HCT116 (cell line): ENCODE data around the gene DDX1. TPM values are rescaled to one million over a fixed set of nuclear protein-coding genes. Genes with fewer than 3 reads are reported as not detected.

Experiments
- ATAC-seq: fragments of 200-7000 bp; cut with Tn5 transposase; 2 replicates; pipeline ENCODE4 v1.9.1; 2020; ENCODE audit warnings: mild to moderate bottlenecking, moderate library complexity
- BruUV-seq: library from RNA; stranded (reverse); fragments of 400-500 nt; replicated peaks from 2 replicates; lab custom pipeline; 2021; lab: Mats Ljungman, UMichigan
- CTCF ChIA-PET: fragments of 300-600 bp; sonication (Branson Sonifier 250); formaldehyde crosslinking; loops from one replicate; lab custom pipeline; 2021; ENCODE audit warnings: antibody characterized with exemption; lab: Charles Lee
- POLR2A ChIA-PET: fragments of 300-600, 350-600 bp; sonication (Branson Sonifier 250); formaldehyde crosslinking; loops from one replicate; lab custom pipeline; 2021; ENCODE audit warnings: antibody characterized with exemption; lab: Charles Lee
- RAD21 ChIA-PET, 2 experiments: fragments of 300-600 bp; sonication (Branson Sonifier 250); formaldehyde crosslinking; loops; one replicate each; lab custom pipeline; 2023; ENCODE audit warnings: low total read pairs in 2 of 2; ENCODE audit not compliant: uncharacterized antibody in 2 of 2, unreplicated experiment in 2 of 2, low non-redundant PET in 1 of 2; lab: Charles Lee
- DNase-seq: peaks from one replicate; pipeline ENCODE4 v3.0.0-alpha.2; 2010; ENCODE audit warnings: low read depth, low spot score
- H2AFZ ChIP-seq: fragments of 200-600 bp; shearing (Covaris generic), sonication (generic); 2 replicates; pipeline ENCODE4 v1.6.1; 2017; ENCODE audit warnings: low read depth, mixed run types, mixed read lengths, antibody characterized with exemption, low read length; ENCODE audit not compliant: poor library complexity, severe bottlenecking
- H3K27ac ChIP-seq: 2 replicates; pipeline ENCODE4 v1.5.1; 2012; ENCODE audit warnings: low read depth, low read length
- H3K27me3 ChIP-seq: fragments of 200-600 bp; sonication (generic); 2 replicates; pipeline ENCODE4 v1.6.1; 2016; ENCODE audit warnings: mixed run types, low read length, mixed read lengths; ENCODE audit not compliant: insufficient read depth
- H3K36me3 ChIP-seq, 2 experiments: fragments of 200-500 bp in 1 of 2; fragments of 200-600 bp in 1 of 2; sonication (Bioruptor generic) in 1 of 2; sonication (generic) in 1 of 2; 2 replicates each; pipeline versions ENCODE4 v1.5.1 to v1.6.1; 2014 to 2016; ENCODE audit warnings: low read length in 2 of 2, inconsistent platforms in 1 of 2, mixed read lengths in 1 of 2, mixed run types in 1 of 2; ENCODE audit not compliant: insufficient read depth in 2 of 2, control insufficient read depth in 1 of 2
- H3K4me1 ChIP-seq, 2 experiments: fragments of 200-600 bp in 1 of 2; sonication (generic) in 1 of 2; 2 replicates each; pipeline versions ENCODE4 v1.5.1 to v1.6.1; 2012 to 2017; ENCODE audit warnings: low read length in 2 of 2, inconsistent platforms in 1 of 2, mild to moderate bottlenecking in 1 of 2, mixed read lengths in 1 of 2, mixed run types in 1 of 2, moderate library complexity in 1 of 2; ENCODE audit not compliant: insufficient read depth in 2 of 2, control insufficient read depth in 1 of 2
- H3K4me2 ChIP-seq: fragments of 200-600 bp; sonication (generic); 2 replicates; pipeline ENCODE4 v1.6.1; 2017; ENCODE audit warnings: mixed run types, low read length, mixed read lengths
- H3K4me3 ChIP-seq, 2 experiments: fragments of 200-600 bp in 1 of 2; sonication (generic) in 1 of 2; replicated peaks in 1 of 2; 2 replicates each; pipeline ENCODE4 v1.5.1; 2011 to 2016; ENCODE audit warnings: low read length in 2 of 2, control low read depth in 1 of 2, low read depth in 1 of 2, mild to moderate bottlenecking in 1 of 2, mixed read lengths in 1 of 2, mixed run types in 1 of 2
- H3K79me2 ChIP-seq: fragments of 200-600 bp; sonication (generic); 2 replicates; pipeline ENCODE4 v1.6.1; 2017; ENCODE audit warnings: mild to moderate bottlenecking, mixed run types, low read length, moderate library complexity, mixed read lengths; ENCODE audit not compliant: insufficient read depth
- H3K9ac ChIP-seq: fragments of 200-600 bp; sonication (generic); 2 replicates; pipeline ENCODE4 v1.6.1; 2016; ENCODE audit warnings: low read length, mixed read lengths
- H3K9me2 ChIP-seq: fragments of 200-600 bp; sonication (generic), shearing (Covaris generic); 2 replicates; pipeline ENCODE4 v1.6.1; 2017; ENCODE audit warnings: mixed run types, mild to moderate bottlenecking, moderate library complexity; ENCODE audit not compliant: insufficient read depth
- H3K9me3 ChIP-seq, 2 experiments: fragments of 200-500 bp in 1 of 2; fragments of 200-600 bp in 1 of 2; sonication (Bioruptor generic) in 1 of 2; sonication (generic) in 1 of 2; 2 replicates each; pipeline ENCODE4 v1.6.1; 2014 to 2017; ENCODE audit warnings: low read length in 2 of 2, mixed read lengths in 2 of 2, inconsistent platforms in 1 of 2, low read depth in 1 of 2, mild to moderate bottlenecking in 1 of 2, mixed run types in 1 of 2, moderate library complexity in 1 of 2; ENCODE audit not compliant: control insufficient read depth in 1 of 2, insufficient read depth in 1 of 2
- H4K20me1 ChIP-seq: fragments of 200-600 bp; sonication (generic), shearing (Covaris generic); 2 replicates; pipeline ENCODE4 v1.6.1; 2017; ENCODE audit warnings: mixed run types, mild to moderate bottlenecking, moderate library complexity; ENCODE audit not compliant: insufficient read depth
- JUND ChIP-seq: IDR thresholded peaks from 2 replicates; pipeline ENCODE4 v1.6.1; 2012
- SIN3A ChIP-seq: IDR thresholded peaks from 2 replicates; pipeline ENCODE4 v1.6.1; 2012; ENCODE audit warnings: low read depth
- TCF7L2 ChIP-seq: IDR thresholded peaks from 2 replicates; pipeline ENCODE4 v1.7.0; 2011; ENCODE audit warnings: borderline replicate concordance, inconsistent platforms; ENCODE audit not compliant: insufficient read depth, insufficient read length; ENCODE audit errors: extremely low read depth
- intact Hi-C: fragments of 100-400 bp; cut with micrococcal nuclease; formaldehyde crosslinking; loops from 2 replicates; pipeline ENCODE4 v1.10.0; 2022
- total RNA-seq: library from RNA; stranded (reverse); gene quantifications from one replicate; pipeline ENCODE4 v1.2.1, GENCODE V29; 2021; ENCODE audit not compliant: unreplicated experiment
- TF ChIP-seq, protein P1 (sequence below), 3 experiments: fragments of 200-600 bp in 1 of 3; sonication (generic) in 1 of 3; IDR thresholded peaks in 2 of 3; conservative IDR thresholded peaks in 1 of 3; 2 replicates each; pipeline ENCODE4 v1.5.1; 2012 to 2017; ENCODE audit warnings: low read depth in 2 of 3, low read length in 2 of 3, antibody characterized with exemption in 1 of 3, borderline replicate concordance in 1 of 3, control low read depth in 1 of 3, mild to moderate bottlenecking in 1 of 3, mixed read lengths in 1 of 3, mixed run types in 1 of 3, moderate library complexity in 1 of 3; ENCODE audit not compliant: insufficient read depth in 1 of 3

Gene DDX1
- total RNA-seq, 1 experiment from 2014 or later, result 117 TPM

DNA sequence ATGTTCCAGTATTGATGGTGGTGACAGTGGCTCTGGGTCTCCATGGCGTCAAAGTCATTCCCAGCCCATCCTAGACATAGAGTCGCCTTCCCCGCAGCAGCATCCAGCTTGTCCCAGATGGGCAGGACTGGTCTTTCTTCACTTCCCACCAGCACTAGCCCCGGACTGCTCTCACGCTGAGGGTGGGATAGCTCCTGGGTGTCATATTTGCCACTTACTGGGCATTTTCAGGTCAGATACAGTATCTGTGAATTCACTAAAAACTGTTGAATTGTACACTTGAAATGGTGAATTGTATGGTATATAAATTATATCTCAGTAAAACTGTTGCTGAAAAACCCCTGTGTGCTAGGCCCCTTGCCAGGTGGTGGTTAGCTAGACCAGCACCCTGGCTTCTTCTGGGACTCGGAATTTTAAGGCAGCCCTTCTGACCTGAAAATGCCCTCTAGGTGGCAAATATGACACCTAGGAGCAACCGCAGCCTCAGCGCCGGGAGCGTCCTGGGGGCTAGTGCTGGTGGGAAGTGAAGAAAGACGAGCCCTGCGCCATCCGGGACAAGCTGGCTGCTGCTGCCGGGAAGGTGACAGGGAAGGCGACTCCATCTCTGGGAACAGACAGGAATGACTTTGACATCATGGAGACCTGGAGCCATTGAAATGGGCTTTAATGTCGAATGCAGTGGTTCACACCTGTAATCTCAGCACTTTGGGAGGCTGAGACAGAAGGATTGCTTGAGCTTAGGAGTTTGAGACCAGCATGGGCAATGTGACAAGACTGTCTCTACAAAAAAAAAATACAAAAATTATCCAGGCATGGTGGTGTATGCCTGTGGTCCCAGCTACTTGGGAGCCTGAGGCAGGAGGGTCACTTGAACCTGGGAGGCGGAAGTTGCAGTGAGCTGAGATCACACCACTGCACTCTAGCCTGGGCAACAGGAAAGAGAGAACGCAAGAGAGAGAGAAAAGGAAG lies 56.2 kb downstream of the DDX1 start:
- ATAC-seq, result no peak
- Histone ChIP-seq H3K27me3 (peaks cover 8% of the 10 kb centered on the region; the same call in 1 of the 2 replicates), H3K4me2 (no peak overlapping the region), H3K4me3 (no peak overlapping the region), H3K79me2 (no peaks in the 10 kb centered on the region), H3K9ac (no peak overlapping the region), H3K9me3 (no peaks in the 10 kb centered on the region), H3K27ac (no peak overlapping the region), H2AFZ (no peak overlapping the region), H3K4me1 (no peaks in the 10 kb centered on the region), H3K36me3 (no peaks in the 10 kb centered on the region), H4K20me1 (no peaks in the 10 kb centered on the region), H3K9me2 (no peaks in the 10 kb centered on the region)
- POLR2A ChIA-PET, result no interaction called here
- intact Hi-C loops, result no loop called here
- RAD21 ChIA-PET, result no interaction called here
- DNase-seq, result no peak
- no TSS peak for BruUV-seq
- TF ChIP-seq SIN3A (no peak), JUND (no peak), TCF7L2 (no peak)
- TF ChIP-seq, protein P1, sequence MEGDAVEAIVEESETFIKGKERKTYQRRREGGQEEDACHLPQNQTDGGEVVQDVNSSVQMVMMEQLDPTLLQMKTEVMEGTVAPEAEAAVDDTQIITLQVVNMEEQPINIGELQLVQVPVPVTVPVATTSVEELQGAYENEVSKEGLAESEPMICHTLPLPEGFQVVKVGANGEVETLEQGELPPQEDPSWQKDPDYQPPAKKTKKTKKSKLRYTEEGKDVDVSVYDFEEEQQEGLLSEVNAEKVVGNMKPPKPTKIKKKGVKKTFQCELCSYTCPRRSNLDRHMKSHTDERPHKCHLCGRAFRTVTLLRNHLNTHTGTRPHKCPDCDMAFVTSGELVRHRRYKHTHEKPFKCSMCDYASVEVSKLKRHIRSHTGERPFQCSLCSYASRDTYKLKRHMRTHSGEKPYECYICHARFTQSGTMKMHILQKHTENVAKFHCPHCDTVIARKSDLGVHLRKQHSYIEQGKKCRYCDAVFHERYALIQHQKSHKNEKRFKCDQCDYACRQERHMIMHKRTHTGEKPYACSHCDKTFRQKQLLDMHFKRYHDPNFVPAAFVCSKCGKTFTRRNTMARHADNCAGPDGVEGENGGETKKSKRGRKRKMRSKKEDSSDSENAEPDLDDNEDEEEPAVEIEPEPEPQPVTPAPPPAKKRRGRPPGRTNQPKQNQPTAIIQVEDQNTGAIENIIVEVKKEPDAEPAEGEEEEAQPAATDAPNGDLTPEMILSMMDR (IDR thresholded peaks at IDR 0.05 in 2 of 3, conservative IDR thresholded peaks at IDR 0.05 in 1 of 3; ENCODE audit: borderline replicate concordance in 1 of 3, insufficient read depth in 1 of 3, low read depth in 2 of 3, low read length in 2 of 3), result no peak
- CTCF ChIA-PET, result no interaction called here
